ENCODE results near the gene CETN2.
"Not testable (repeated sequence)": the region's sequence is repeated elsewhere in the genome, so short reads cannot be mapped to it uniquely, and the experiment has no call there.

The CETN2 gene

GRCh38 chrX:152844256-152844655 is 13.7 kb upstream of the CETN2 start:
- H3K4me3 ChIP-seq (ENCODE audit: low read depth, low read length), result no peak overlapping the region
- TF ChIP-seq CTCF (IDR thresholded peaks at IDR 0.05; ENCODE audit: low read depth, low read length), result no peak
- TF ChIP-seq MYC (IDR thresholded peaks at IDR 0.05; ENCODE audit: low read depth, low read length), result no peak
- DNase-seq (ENCODE audit: low read depth), result no peak

GRCh38 chrX:152843852-152844251 is 13.3 kb upstream of the CETN2 start:
- TF ChIP-seq POLR2A (IDR thresholded peaks at IDR 0.05; ENCODE audit: extremely low read depth, insufficient read length) (no peak), MAX (IDR thresholded peaks at IDR 0.05; ENCODE audit: low read depth, low read length) (no peak), CTCF (IDR thresholded peaks at IDR 0.05; ENCODE audit: low read depth, low read length) (no peak), MYC (IDR thresholded peaks at IDR 0.05; ENCODE audit: low read depth, low read length) (no peak)
- no peak for DNase-seq (ENCODE audit: low read depth)
- H3K4me3 ChIP-seq (ENCODE audit: low read depth, low read length), result no peak overlapping the region

- no peak for DNase-seq (ENCODE audit: low read depth)
- TF ChIP-seq CTCF (IDR thresholded peaks at IDR 0.05; ENCODE audit: low read depth, low read length) (no peak), MYC (IDR thresholded peaks at IDR 0.05; ENCODE audit: low read depth, low read length) (no peak), MAX (IDR thresholded peaks at IDR 0.05; ENCODE audit: low read depth, low read length) (no peak), POLR2A (IDR thresholded peaks at IDR 0.05; ENCODE audit: extremely low read depth, insufficient read length) (no peak)
Measured at GRCh38 chrX:152842772-152843338, 12.3 kb upstream of the CETN2 start.

GRCh38 chrX:152835470-152835869 is 4.9 kb upstream of the CETN2 start:
- not testable (repeated sequence) for DNase-seq (ENCODE audit: low read depth); H3K4me3 ChIP-seq (ENCODE audit: low read depth, low read length)

More at GRCh38 chrX:152842772-152843338, 12.3 kb upstream of the CETN2 start:
- no peak overlapping the region for H3K4me3 ChIP-seq (ENCODE audit: low read depth, low read length)

GRCh38 chrX:152833378-152833777 is 2.8 kb upstream of the CETN2 start:
- TF ChIP-seq POLR2A (IDR thresholded peaks at IDR 0.05; ENCODE audit: extremely low read depth, insufficient read length) (no peak), MAX (IDR thresholded peaks at IDR 0.05; ENCODE audit: low read depth, low read length) (no peak)
- no peak overlapping the region for H3K4me3 ChIP-seq (ENCODE audit: low read depth, low read length)

GRCh38 chrX:152832520-152832919 is 2.0 kb upstream of the CETN2 start:
- DNase-seq (ENCODE audit: low read depth), result no peak
- TF ChIP-seq POLR2A (IDR thresholded peaks at IDR 0.05; ENCODE audit: extremely low read depth, insufficient read length) (no peak), MYC (IDR thresholded peaks at IDR 0.05; ENCODE audit: low read depth, low read length) (no peak), MAX (IDR thresholded peaks at IDR 0.05; ENCODE audit: low read depth, low read length) (no peak), CTCF (IDR thresholded peaks at IDR 0.05; ENCODE audit: low read depth, low read length) (no peak)
- H3K4me3 ChIP-seq (ENCODE audit: low read depth, low read length), result peak overlapping the region; percentile 87

More at GRCh38 chrX:152833378-152833777, 2.8 kb upstream of the CETN2 start:
- DNase-seq (ENCODE audit: low read depth), result no peak

GRCh38 chrX:152831391-152831790 is 834 bp upstream of the CETN2 start:
- H3K4me3 ChIP-seq (ENCODE audit: low read depth, low read length), result peak overlapping the region; percentile 87
- no peak for DNase-seq (ENCODE audit: low read depth)
- TF ChIP-seq CTCF (IDR thresholded peaks at IDR 0.05; ENCODE audit: low read depth, low read length) (no peak), MYC (IDR thresholded peaks at IDR 0.05; ENCODE audit: low read depth, low read length) (0 out of 2 replicates have a peak, but pooled peaks have one; percentile 4)

Measured in NB4 (cell line).